Activated CD8-positive, alpha-beta T cell treated with anti-CD3 and anti-CD28 coated beads, Interleukin-2, amount 10 ng/mL, durations not matched to agents 7 days and 5 days (primary cell): Measurements from ENCODE around the gene NRAP. TPM values are rescaled to one million over a fixed set of nuclear protein-coding genes. Genes with fewer than 3 reads are reported as not detected.
A peak's percentile ranks its signal among the peaks of the same experiment; 100 is the strongest.

Experiments used
- ATAC-seq: fragments of 150-1000 bp; cut with Tn5 transposase; one replicate; pipeline ENCODE4 v1.10.0; 2021; ENCODE audit warnings: moderate library complexity
- CTCF ChIA-PET: fragments of 350-600 bp; sonication (Branson Sonifier 250); formaldehyde crosslinking; loops from one replicate; lab custom pipeline; 2021; ENCODE audit warnings: antibody characterized with exemption; lab: Charles Lee
- POLR2A ChIA-PET: fragments of 350-600 bp; sonication (Branson Sonifier 250); formaldehyde crosslinking; loops from one replicate; lab custom pipeline; 2021; ENCODE audit warnings: antibody characterized with exemption; lab: Charles Lee
- DNase-seq: peaks from one replicate; pipeline ENCODE4 v3.0.0-alpha.2; 2020
- H3K27ac Mint-ChIP-seq: one replicate; pipeline ENCODE4 v1.8.0; 2021; ENCODE audit warnings: mild to moderate bottlenecking, mixed read lengths
- H3K27me3 Mint-ChIP-seq: one replicate; pipeline ENCODE4 v1.8.0; 2021; ENCODE audit warnings: low read depth, mixed read lengths
- H3K36me3 Mint-ChIP-seq: one replicate; pipeline ENCODE4 v1.8.0; 2021; ENCODE audit warnings: low read depth, mixed read lengths
- H3K4me1 Mint-ChIP-seq: one replicate; pipeline ENCODE4 v1.8.0; 2021; ENCODE audit warnings: low read depth, mixed read lengths
- H3K4me3 Mint-ChIP-seq: one replicate; pipeline ENCODE4 v1.8.0; 2021; ENCODE audit warnings: mild to moderate bottlenecking, mixed read lengths
- H3K9me3 Mint-ChIP-seq: one replicate; pipeline ENCODE4 v1.8.0; 2022; ENCODE audit warnings: mixed read lengths; ENCODE audit not compliant: insufficient read depth
- total RNA-seq, 2 experiments: library from RNA; stranded (reverse); gene quantifications; one replicate each; pipeline ENCODE4 v1.2.3, GENCODE V29; 2021

Gene NRAP
- total RNA-seq, 2 experiments from 2014 or later, result not detected

DNA sequence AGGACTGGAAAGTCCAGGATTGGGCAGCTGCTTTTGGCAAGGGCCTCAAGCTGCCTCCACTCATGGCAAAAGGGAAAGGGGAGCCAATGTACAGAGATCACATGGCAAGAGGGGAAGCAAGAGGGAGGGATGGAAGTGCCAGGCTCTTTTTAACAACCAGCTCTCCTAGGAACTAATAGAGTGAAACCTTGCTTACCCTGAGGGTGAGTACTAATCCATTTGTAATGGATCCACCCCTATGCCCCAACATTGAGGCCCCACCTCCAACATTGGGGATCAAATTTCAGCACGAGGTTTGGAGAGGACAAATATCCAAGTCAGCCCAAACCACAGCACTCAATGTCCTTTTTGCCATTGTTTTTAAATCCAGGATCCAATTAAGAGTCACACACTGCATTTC, 98.5 kb downstream of the NRAP start:
- Mint-ChIP-seq H3K27ac (no peak overlapping the region), H3K36me3 (no peaks in the 10 kb centered on the region), H3K4me3 (no peak overlapping the region), H3K9me3 (no peaks in the 10 kb centered on the region), H3K4me1 (no peaks in the 10 kb centered on the region), H3K27me3 (peaks cover 4% of the 10 kb centered on the region)
- ATAC-seq, result no peak
- ChIA-PET POLR2A (no interaction called here), CTCF (no interaction called here)
- no peak for DNase-seq

GRCh38 chr10:113563306-113564088, 100.3 kb downstream of the NRAP start:
- ATAC-seq (peak; percentile 97), DNase-seq (peak; percentile 80)
- POLR2A ChIA-PET, result no interaction called here
- Mint-ChIP-seq H3K9me3 (no peaks in the 10 kb centered on the region), H3K27me3 (peaks cover 6% of the 10 kb centered on the region), H3K4me3 (peak overlapping the region; percentile 73), H3K36me3 (no peaks in the 10 kb centered on the region), H3K4me1 (no peaks in the 10 kb centered on the region), H3K27ac (peak overlapping the region; percentile 67)
- CTCF ChIA-PET, result interaction anchor here (0.6 to 2.2 kb wide), 21 partner anchors 8 to 1092 kb away, joined by 3 to 12 read pairs (median 4); no protein-coding TSS in a partner anchor

- CTCF ChIA-PET, result interaction anchor here (1.1 to 2.2 kb wide), 19 partner anchors 8 to 1091 kb away, joined by 3 to 12 read pairs (median 4); no protein-coding TSS in a partner anchor
- POLR2A ChIA-PET, result no interaction called here
- H3K4me3 Mint-ChIP-seq, result no peak overlapping the region
- H3K27me3 Mint-ChIP-seq, result peaks cover 11% of the 10 kb centered on the region
- no peak overlapping the region for H3K27ac Mint-ChIP-seq
- H3K36me3 Mint-ChIP-seq, result no peaks in the 10 kb centered on the region
- DNase-seq (no peak), ATAC-seq (no peak)
- no peaks in the 10 kb centered on the region for H3K9me3 Mint-ChIP-seq
- H3K4me1 Mint-ChIP-seq, result peaks cover 4% of the 10 kb centered on the region
These were observed 101.1 kb downstream of the NRAP start for GRCh38 chr10:113562704-113563103.

DNA sequence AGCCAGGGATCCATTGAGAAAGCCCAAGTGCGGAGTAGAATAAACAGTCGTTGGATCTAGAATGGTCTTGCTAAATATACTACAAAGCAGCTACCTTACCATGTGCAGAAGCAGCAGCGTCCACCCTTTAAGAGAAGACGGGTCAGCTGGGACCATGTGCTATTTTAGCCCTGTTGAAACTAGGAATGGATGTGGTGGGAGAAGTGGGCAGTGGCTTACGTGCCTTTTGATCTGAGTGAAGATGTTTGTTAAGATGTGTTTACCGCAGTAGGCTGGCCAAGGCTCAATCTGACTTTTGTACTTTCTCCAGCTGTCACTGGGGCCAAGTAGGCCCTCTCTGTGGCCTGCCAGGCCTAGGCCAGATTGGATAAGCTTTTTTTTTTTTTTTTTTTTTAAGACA, 101.8 kb downstream of the NRAP start:
- ATAC-seq (no peak), DNase-seq (no peak)
- ChIA-PET CTCF (interaction anchor here (1.1 to 2.2 kb wide), 7 partner anchors 7 to 1086 kb away, joined by 3 to 12 read pairs (median 6); no protein-coding TSS in a partner anchor), POLR2A (no interaction called here)
- no peak overlapping the region for H3K4me3 Mint-ChIP-seq
- peaks cover 11% of the 10 kb centered on the region for H3K27me3 Mint-ChIP-seq
- no peaks in the 10 kb centered on the region for H3K36me3 Mint-ChIP-seq
- no peaks in the 10 kb centered on the region for H3K9me3 Mint-ChIP-seq
- H3K4me1 Mint-ChIP-seq, result peaks cover 8% of the 10 kb centered on the region
- no peak overlapping the region for H3K27ac Mint-ChIP-seq

DNA sequence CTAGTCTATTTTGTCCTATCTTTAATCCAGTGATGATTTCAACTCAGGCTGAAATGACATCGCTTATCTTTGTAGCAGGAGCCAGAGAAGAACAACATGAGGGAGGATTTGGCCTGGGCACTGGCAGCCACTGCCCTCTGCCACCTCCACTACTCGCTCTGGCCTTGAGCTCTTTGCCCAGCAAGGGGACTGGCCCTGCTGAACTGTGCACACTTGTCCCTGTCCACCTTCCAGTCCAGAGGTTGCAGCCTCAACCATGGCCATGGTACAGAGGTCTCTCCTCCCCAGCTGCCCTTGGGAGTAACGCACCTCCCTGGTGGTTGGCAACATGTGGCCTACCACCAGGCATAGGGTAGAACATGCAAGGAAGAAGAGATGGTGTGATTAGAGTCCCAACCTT, 102.6 kb downstream of the NRAP start:
- ChIA-PET POLR2A (no interaction called here), CTCF (no interaction called here)
- no peak for DNase-seq
- Mint-ChIP-seq H3K36me3 (no peaks in the 10 kb centered on the region), H3K27me3 (peaks cover 10% of the 10 kb centered on the region), H3K4me3 (no peak overlapping the region), H3K27ac (no peak overlapping the region), H3K9me3 (no peaks in the 10 kb centered on the region), H3K4me1 (peaks cover 8% of the 10 kb centered on the region)
- ATAC-seq, result no peak

- Mint-ChIP-seq H3K9me3 (no peaks in the 10 kb centered on the region), H3K36me3 (no peaks in the 10 kb centered on the region), H3K4me1 (peaks cover 8% of the 10 kb centered on the region), H3K27me3 (peaks cover 18% of the 10 kb centered on the region), H3K27ac (no peak overlapping the region), H3K4me3 (no peak overlapping the region)
- CTCF ChIA-PET, result no interaction called here
- DNase-seq, result no peak
- POLR2A ChIA-PET, result no interaction called here
- no peak for ATAC-seq
These were observed 103.8 kb downstream of the NRAP start for GRCh38 chr10:113560071-113560470.

DNA sequence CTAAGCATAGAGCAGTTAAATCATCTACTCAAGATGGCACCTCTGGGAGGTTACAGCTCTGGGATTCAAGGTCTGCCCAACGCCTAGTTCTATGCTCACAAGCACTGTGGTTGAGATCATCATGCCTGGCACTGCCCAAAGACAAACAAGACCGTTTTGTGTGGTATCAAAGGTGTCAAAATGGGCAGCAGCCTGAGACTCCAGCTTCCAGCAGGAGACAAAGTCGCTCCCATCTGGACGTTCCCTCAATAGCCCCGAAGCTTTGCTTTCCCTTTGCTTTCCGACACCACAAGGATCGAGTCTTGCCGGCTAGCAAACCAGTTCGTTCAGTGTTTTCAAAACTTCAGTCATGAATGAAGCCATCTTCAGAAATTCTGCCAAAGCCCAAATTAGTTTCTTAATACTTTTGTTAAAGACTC, 105.9 kb downstream of the NRAP start:
- ATAC-seq, result no peak
- POLR2A ChIA-PET, result no interaction called here
- peaks cover 22% of the 10 kb centered on the region for H3K27me3 Mint-ChIP-seq

GRCh38 chr10:113557424-113557862, 106.4 kb downstream of the NRAP start:
- Mint-ChIP-seq H3K27me3 (peaks cover 22% of the 10 kb centered on the region), H3K36me3 (no peaks in the 10 kb centered on the region), H3K4me1 (peaks cover 8% of the 10 kb centered on the region), H3K4me3 (no peak overlapping the region), H3K27ac (no peak overlapping the region), H3K9me3 (no peaks in the 10 kb centered on the region)
- ChIA-PET POLR2A (no interaction called here), CTCF (no interaction called here)
- DNase-seq (no peak), ATAC-seq (no peak)

More for the DNA sequence above, 105.9 kb downstream of the NRAP start:
- H3K36me3 Mint-ChIP-seq, result no peaks in the 10 kb centered on the region
- DNase-seq, result no peak
- CTCF ChIA-PET, result interaction anchor here (0.6 kb wide), 1 partner anchor 768 kb away, joined by 3 read pairs; no protein-coding TSS in a partner anchor
- no peak overlapping the region for H3K27ac Mint-ChIP-seq
- no peak overlapping the region for H3K4me3 Mint-ChIP-seq
- peaks cover 8% of the 10 kb centered on the region for H3K4me1 Mint-ChIP-seq
- no peaks in the 10 kb centered on the region for H3K9me3 Mint-ChIP-seq

GRCh38 chr10:113555751-113556150, 108.1 kb downstream of the NRAP start:
- Mint-ChIP-seq H3K4me1 (peaks cover 8% of the 10 kb centered on the region), H3K9me3 (no peaks in the 10 kb centered on the region), H3K27ac (no peak overlapping the region), H3K27me3 (peaks cover 26% of the 10 kb centered on the region), H3K4me3 (no peak overlapping the region), H3K36me3 (no peaks in the 10 kb centered on the region)
- ChIA-PET POLR2A (no interaction called here), CTCF (no interaction called here)
- DNase-seq (no peak), ATAC-seq (no peak)

DNA sequence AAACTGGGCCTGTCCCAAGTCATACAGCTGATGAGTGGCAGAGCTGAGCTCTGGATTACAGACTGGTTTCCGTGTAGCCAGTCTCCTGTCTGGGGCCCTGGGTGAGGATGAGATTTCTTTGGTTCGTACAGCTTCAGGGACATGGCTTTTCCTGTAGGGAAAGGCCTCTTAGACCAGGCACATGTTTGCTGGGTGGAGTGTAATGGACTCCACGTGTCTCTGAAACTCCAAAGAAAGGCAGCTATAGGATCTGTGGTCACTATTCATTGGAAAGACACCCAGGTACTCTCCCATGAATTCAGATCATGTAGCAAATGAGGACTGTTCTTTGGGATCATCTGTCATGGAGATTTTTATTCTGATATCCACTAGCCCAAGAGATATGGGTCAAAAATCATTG, 108.6 kb downstream of the NRAP start:
- Mint-ChIP-seq H3K4me1 (peaks cover 13% of the 10 kb centered on the region), H3K27ac (no peak overlapping the region), H3K9me3 (no peaks in the 10 kb centered on the region), H3K27me3 (peaks cover 27% of the 10 kb centered on the region), H3K4me3 (no peak overlapping the region), H3K36me3 (no peaks in the 10 kb centered on the region)
- ChIA-PET CTCF (interaction anchor here (1.4 to 1.5 kb wide), 2 partner anchors 8 to 9 kb away, joined by 3 to 9 read pairs; no protein-coding TSS in a partner anchor), POLR2A (no interaction called here)
- no peak for ATAC-seq
- no peak for DNase-seq

DNA sequence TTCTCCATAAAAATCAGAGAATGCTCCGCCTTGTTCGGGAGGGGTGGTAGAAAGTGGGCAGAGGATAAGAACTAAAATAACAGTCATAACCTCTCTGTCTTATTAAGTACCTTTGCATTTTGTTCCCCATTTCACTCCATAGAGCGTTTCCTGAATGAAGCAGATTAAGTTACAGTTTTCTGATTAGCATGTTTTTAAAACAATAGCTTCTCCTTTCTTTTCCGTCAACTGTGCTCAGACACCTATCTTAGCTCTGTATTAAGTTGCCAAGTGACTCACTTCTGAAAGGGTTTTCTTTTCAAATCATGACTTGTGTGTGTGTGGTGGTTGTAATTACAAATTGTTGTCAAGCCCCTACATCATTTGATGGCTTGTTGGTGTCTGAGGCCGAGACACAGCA, 109.6 kb downstream of the NRAP start:
- H3K4me1 Mint-ChIP-seq, result peaks cover 14% of the 10 kb centered on the region
- POLR2A ChIA-PET, result no interaction called here
- peaks cover 27% of the 10 kb centered on the region for H3K27me3 Mint-ChIP-seq
- DNase-seq (no peak), ATAC-seq (no peak)
- CTCF ChIA-PET, result interaction anchor here (0.6 to 1.5 kb wide), 3 partner anchors 9 to 101 kb away, joined by 3 to 9 read pairs (median 4); no protein-coding TSS in a partner anchor
- H3K9me3 Mint-ChIP-seq, result no peaks in the 10 kb centered on the region
- no peak overlapping the region for H3K27ac Mint-ChIP-seq
- H3K36me3 Mint-ChIP-seq, result no peaks in the 10 kb centered on the region
- no peak overlapping the region for H3K4me3 Mint-ChIP-seq

GRCh38 chr10:113553149-113553548, 110.7 kb downstream of the NRAP start:
- Mint-ChIP-seq H3K27me3 (peaks cover 25% of the 10 kb centered on the region), H3K27ac (no peak overlapping the region), H3K4me3 (no peak overlapping the region), H3K36me3 (no peaks in the 10 kb centered on the region), H3K9me3 (no peaks in the 10 kb centered on the region), H3K4me1 (peaks cover 14% of the 10 kb centered on the region)
- ChIA-PET POLR2A (no interaction called here), CTCF (no interaction called here)
- ATAC-seq, result no peak
- DNase-seq, result no peak
